Mononuclear cell (primary cell): Measurements from ENCODE around the gene MRM2. TPM values are rescaled to one million over a fixed set of nuclear protein-coding genes. Genes with fewer than 3 reads are reported as not detected.

Source experiments
- H3K27me3 ChIP-seq: 2 replicates; pipeline ENCODE4 v1.6.0; 2011; ENCODE audit warnings: low read length, control low read depth; ENCODE audit not compliant: insufficient read depth
- H3K4me1 ChIP-seq: 2 replicates; pipeline ENCODE4 v1.5.1; 2011; ENCODE audit warnings: mild to moderate bottlenecking, low read length, control low read depth; ENCODE audit not compliant: insufficient read depth
- H3K4me3 ChIP-seq: 2 replicates; pipeline ENCODE4 v1.5.1; 2011; ENCODE audit warnings: mild to moderate bottlenecking, low read length, moderate library complexity
- H3K9me3 ChIP-seq: 2 replicates; pipeline ENCODE4 v1.5.1; 2011; ENCODE audit warnings: low read depth, mild to moderate bottlenecking, control low read depth, low read length
- total RNA-seq: library from RNA; depleted of rRNA; stranded (reverse); fragments of >200 nt; gene quantifications from one replicate; pipeline ENCODE4 v1.2.3, GENCODE V29; 2012

The MRM2 gene
- total RNA-seq, 1 donor: 4.4 TPM

- no peaks in the 10 kb centered on the region for H3K9me3 ChIP-seq
- no peaks in the 10 kb centered on the region for H3K27me3 ChIP-seq
- H3K4me3 ChIP-seq: no peak overlapping the region
- H3K4me1 ChIP-seq: no peaks in the 10 kb centered on the region
Observed at GRCh38 chr7:2212906-2213305, 29.1 kb downstream of the MRM2 start.

- Histone ChIP-seq H3K4me3 (no peak overlapping the region), H3K27me3 (no peaks in the 10 kb centered on the region), H3K4me1 (no peaks in the 10 kb centered on the region), H3K9me3 (no peaks in the 10 kb centered on the region)
Observed at GRCh38 chr7:2211926-2212325, 30.1 kb downstream of the MRM2 start.

- H3K4me1 ChIP-seq: no peaks in the 10 kb centered on the region
- no peaks in the 10 kb centered on the region for H3K9me3 ChIP-seq
- H3K27me3 ChIP-seq: no peaks in the 10 kb centered on the region
- H3K4me3 ChIP-seq: no peak overlapping the region
Observed at GRCh38 chr7:2211259-2211880, 30.6 kb downstream of the MRM2 start.

DNA sequence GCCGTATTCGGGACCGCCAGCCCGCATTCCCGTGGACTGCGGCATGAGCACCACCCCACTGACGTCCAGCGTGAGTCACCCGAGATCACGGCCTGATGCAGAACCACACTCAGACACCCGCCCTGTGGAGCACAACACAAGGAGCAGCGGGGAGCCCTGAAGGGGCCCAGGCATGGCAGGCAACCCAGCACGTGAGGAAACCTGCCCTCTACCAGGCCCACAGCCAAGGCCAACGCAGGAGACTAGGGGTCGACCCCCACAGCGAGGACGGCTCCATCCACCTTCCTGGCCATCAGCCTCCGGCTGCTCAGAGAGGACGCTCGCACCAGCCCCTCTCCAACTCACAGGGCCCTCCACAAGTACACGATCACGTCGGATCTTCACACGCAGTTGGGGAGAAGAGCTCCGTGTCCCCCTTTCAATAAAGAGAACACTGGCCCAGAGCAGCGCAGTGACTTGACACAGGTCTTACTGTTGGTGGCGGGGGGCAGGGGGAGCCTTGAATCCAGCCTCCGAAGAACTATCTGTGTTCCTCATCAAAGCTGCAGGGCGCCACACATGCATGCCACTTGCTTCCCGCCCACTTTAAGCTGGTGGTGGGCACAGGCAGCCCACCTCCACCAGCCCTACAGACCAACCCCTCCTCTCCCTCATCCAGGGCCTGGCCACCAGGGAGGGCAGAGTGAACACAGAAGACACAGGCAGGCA is 31.3 kb downstream of the MRM2 start:
- H3K4me1 ChIP-seq: no peaks in the 10 kb centered on the region
- H3K9me3 ChIP-seq: no peaks in the 10 kb centered on the region
- no peak overlapping the region for H3K4me3 ChIP-seq
- H3K27me3 ChIP-seq: no peaks in the 10 kb centered on the region

DNA sequence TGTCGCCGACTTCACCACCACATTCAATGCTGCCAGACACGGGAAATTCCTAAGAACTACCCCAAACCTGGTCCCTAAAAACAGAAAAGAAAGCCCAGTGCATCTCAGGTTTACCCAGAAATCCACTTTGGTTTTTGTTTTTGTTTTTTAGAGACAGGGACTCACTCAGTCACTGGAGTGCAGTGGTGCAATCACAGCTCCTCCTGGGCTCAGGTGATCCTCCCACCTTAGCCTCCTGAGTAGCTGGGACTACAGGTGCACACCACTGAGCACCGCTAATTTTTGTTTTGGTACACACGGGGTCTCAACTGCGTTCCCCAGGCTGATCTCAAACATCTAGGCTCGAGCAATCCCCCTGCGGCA is 32.1 kb downstream of the MRM2 start:
- no peak overlapping the region for H3K4me3 ChIP-seq
- H3K27me3 ChIP-seq: no peaks in the 10 kb centered on the region
- H3K4me1 ChIP-seq: no peaks in the 10 kb centered on the region
- no peaks in the 10 kb centered on the region for H3K9me3 ChIP-seq

DNA sequence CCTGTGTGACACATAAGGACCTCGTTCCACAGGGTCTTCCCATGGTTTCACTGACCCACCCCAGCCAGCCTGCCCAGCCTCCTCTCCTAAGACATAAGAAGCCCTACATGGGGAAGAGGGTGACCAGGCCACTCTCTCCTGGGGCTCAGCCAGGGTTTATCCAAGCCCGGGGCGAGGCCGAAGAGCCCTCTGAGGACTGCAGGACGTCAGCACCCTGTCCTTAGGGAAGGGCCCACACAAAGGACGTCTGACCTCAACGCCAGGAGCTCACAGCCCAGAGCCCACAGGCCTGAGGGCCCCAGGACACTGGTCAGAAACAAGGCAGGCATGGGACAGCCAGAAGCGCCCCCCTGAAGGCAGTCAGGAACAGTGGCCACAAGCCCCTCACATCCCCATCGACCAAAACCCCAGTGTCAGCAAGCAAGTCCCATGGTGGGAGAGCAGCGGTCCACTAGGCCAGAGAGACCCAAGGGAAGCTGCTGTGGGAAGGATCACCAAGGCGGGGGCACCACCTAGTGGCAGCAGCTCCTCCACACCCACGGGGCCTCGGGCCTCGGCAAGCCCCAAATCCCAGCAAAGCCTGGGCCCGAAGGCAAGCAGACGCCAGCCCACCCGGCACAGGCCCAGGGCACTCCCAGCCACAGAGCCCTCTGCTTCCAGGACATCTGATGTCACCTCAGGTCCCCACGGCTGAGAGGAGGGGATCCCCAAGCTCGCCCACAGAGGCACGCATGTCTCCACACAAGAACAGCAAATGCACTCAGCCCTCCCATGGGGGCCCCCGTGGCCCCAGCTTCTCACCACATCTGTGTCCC is 32.7 kb downstream of the MRM2 start:
- no peaks in the 10 kb centered on the region for H3K9me3 ChIP-seq
- no peaks in the 10 kb centered on the region for H3K27me3 ChIP-seq
- H3K4me1 ChIP-seq: no peaks in the 10 kb centered on the region
- H3K4me3 ChIP-seq: no peak overlapping the region

DNA sequence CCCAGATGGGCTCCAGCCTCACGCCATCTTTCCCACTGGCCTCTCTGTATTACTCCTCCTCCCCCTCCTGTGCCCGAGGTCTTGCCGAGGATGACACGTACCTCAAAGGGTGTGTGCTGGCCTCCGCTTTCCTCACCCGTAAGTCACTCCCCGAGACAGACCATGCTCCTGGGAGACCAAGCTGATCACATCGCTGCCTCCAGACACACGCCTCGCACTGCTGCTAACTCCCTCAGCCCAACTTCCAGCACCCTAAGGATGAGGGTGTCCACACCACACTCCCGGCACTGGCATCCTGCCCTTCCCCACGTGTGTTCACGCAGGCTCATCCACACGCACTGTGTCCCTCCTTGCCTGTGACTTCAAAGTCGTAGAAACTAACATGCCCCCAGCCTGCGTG is 33.3 kb downstream of the MRM2 start:
- H3K9me3 ChIP-seq: no peaks in the 10 kb centered on the region
- H3K4me1 ChIP-seq: no peaks in the 10 kb centered on the region
- H3K4me3 ChIP-seq: no peak overlapping the region
- no peaks in the 10 kb centered on the region for H3K27me3 ChIP-seq

DNA sequence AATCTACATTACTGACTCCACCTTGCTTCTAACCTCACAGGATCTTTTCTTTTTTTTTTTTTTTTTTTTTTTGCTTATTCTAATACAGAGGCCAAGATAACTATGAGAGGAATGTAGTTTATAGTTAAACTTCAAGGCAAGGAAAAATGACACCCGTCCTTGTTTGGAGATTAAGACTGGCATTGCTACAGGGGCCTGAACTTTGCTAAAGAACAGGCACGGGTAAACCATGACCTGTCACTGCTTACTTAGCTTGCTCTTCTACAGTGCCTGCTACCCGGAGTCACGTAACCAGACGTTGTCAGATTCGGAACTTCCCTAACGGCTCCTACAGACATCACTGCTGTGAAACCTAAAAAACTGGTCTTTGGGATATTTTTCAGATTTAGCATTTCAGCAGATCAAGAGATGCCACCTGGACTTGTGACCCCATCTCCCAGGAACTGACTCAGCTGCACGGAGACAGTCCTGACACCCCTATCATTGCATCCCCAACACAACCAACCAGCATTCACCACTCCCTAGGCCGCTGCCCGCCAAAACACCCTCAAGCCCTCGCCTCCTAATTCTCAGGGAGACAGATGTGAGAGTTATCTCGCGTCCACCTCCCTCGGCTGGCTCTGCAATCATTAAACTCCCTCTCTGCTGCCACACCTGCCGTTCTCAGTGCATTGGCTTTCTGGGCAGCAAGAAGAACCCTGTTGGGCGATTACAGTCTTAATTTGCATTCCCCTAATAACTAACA is 36.8 kb downstream of the MRM2 start:
- Histone ChIP-seq H3K27me3 (no peaks in the 10 kb centered on the region), H3K4me3 (no peak overlapping the region), H3K4me1 (no peaks in the 10 kb centered on the region), H3K9me3 (no peaks in the 10 kb centered on the region)

DNA sequence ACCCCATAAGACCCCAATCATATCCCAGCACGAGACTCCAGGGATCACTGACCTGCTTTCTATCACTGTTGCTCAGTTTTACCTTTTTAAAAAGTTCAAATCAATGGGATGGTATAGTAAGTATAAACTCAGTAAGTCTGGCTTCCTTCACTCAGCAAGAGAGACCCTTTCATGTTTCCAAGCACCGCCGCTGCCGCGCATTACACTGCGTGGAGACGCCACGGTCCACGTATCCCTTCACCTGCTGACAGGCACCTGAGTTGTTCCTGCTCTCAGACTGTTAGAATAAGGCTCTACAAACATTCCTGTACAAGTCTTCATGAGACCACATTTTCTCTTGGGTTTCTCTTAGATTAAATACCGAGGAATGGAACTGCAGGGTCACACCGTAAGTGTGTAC is 37.6 kb downstream of the MRM2 start:
- Histone ChIP-seq H3K9me3 (no peaks in the 10 kb centered on the region), H3K27me3 (no peaks in the 10 kb centered on the region), H3K4me1 (no peaks in the 10 kb centered on the region)

DNA sequence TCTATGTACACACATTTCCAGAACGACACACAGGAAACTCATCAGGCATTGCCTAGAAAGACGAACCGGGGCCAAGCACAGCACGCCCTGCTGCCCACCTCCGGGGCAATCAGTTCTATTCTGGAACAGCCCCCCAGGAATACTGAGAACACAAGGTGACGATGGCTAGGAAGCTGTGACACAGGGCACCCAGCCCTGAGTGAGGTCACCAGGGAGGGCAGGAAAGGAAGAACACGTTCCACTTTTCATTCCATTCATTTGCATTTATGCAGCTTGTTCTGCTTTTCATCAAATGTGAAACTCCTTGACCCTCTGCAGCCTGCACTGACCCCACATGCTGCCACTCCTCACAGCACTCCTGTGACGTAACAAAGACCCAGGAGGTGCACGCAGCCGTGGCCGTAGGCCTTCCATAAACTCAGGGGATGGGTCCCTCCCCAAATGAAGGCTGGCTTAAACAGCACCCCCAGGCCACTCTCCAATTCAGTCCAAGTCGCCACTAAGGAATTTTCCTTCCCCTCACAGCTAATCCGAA is 38.2 kb downstream of the MRM2 start:
- H3K4me3 ChIP-seq: no peak overlapping the region
- no peaks in the 10 kb centered on the region for H3K9me3 ChIP-seq
- no peaks in the 10 kb centered on the region for H3K27me3 ChIP-seq
- no peaks in the 10 kb centered on the region for H3K4me1 ChIP-seq

More for the DNA sequence above, 37.6 kb downstream of the MRM2 start:
- H3K4me3 ChIP-seq: no peak overlapping the region

DNA sequence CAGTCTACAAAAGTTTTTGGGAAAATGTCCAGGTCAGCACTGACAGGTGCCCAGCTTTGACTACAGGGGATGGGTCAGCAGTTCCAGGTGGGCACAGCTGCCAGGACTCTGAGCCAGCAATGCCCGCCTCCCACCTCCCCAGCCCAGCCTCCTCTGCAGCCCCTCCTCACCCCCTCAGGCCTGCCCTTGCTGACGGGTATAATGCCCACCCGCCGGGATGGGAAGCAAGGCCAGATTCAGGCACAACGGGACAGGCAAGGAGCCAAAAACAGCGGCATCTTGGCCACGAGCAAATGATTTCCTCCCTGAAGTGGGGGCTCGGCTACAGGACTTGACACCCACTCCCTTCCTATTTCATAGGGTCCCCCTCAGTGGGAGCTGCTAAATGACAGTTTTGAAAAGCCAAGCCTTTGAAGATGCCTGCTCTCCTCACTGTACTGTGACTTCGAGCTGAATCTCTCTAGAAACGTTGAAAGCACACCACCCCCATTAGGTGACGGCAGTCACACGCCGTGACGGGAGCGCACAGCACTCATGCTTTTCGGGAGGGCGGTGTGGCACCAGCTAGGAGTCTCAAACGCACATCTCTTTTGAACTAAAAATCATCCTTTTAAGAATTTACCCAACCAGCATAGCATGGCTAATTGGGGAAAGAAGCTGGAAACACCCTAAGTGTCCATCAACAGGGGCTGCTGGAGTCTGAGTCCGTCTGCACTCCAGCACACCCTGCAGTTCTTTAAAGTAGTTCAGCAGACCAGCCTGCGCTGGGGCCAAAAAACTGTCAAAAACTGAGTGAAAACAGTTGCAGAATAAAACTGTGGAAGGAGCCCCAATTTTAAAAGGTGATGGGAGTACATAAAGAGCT is 38.9 kb downstream of the MRM2 start:
- Histone ChIP-seq H3K27me3 (no peaks in the 10 kb centered on the region), H3K9me3 (no peaks in the 10 kb centered on the region), H3K4me1 (no peaks in the 10 kb centered on the region), H3K4me3 (no peak overlapping the region)

DNA sequence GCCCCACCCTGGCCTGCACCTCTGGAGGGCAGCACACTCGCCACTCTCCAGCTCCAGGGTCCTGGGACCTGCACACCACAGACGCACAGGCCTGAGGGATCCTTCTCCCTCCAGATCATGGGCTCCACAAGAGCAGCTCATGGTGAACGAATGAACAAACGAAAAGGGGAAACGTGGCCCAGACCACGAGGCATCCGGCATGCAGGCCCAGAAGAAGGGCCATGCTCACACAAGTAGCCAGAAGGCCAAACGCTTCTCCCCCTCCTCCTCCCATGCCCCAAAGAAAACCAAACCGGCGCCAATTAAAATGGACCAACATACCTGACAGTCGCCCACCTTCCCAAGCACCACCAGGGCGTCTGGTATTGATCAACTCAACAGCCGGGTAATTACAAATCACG is 39.6 kb downstream of the MRM2 start:
- H3K4me1 ChIP-seq: no peaks in the 10 kb centered on the region
- no peaks in the 10 kb centered on the region for H3K27me3 ChIP-seq
- no peak overlapping the region for H3K4me3 ChIP-seq
- H3K9me3 ChIP-seq: no peaks in the 10 kb centered on the region

GRCh38 chr7:2201686-2202360 is 40.2 kb downstream of the MRM2 start:
- Histone ChIP-seq H3K4me1 (no peaks in the 10 kb centered on the region), H3K9me3 (no peaks in the 10 kb centered on the region), H3K4me3 (no peak overlapping the region), H3K27me3 (no peaks in the 10 kb centered on the region)

- Histone ChIP-seq H3K27me3 (no peaks in the 10 kb centered on the region), H3K9me3 (no peaks in the 10 kb centered on the region), H3K4me1 (no peaks in the 10 kb centered on the region), H3K4me3 (no peak overlapping the region)
Observed at GRCh38 chr7:2201128-2201527, 40.9 kb downstream of the MRM2 start.
